HG03103 (cell line): ENCODE data around the gene GLO1.

Experiments
- ATAC-seq: cut with Tn5 transposase; IDR thresholded peaks from one replicate; pipeline ENCODE4 v1.9.1; 2021; ENCODE audit warnings: low read depth; ENCODE audit not compliant: unreplicated experiment

Gene GLO1

GRCh38 chr6:38702558-38703397 lies at the start of gene GLO1:
TSS of gene GLO1 (minus strand) at chr6:38703145. CDS start at chr6:38703054, 91 bp downstream.
- peak; percentile 99 for ATAC-seq

GRCh38 chr6:38750968-38751615 lies 48.1 kb upstream of the GLO1 start:
- ATAC-seq: no peak

- ATAC-seq: no peak
Observed at GRCh38 chr6:38749473-38749872, 46.5 kb upstream of the GLO1 start.

GRCh38 chr6:38739532-38739931 lies 36.6 kb upstream of the GLO1 start:
- ATAC-seq: no peak

- no peak for ATAC-seq
Observed at GRCh38 chr6:38738261-38738660, 35.3 kb upstream of the GLO1 start.

- no peak for ATAC-seq
Observed at GRCh38 chr6:38736951-38737350, 34.0 kb upstream of the GLO1 start.

- no peak for ATAC-seq
Observed at GRCh38 chr6:38730140-38730862, 27.4 kb upstream of the GLO1 start.

- no peak for ATAC-seq
Observed at GRCh38 chr6:38728203-38728602, 25.3 kb upstream of the GLO1 start.

GRCh38 chr6:38725414-38726183 lies 22.7 kb upstream of the GLO1 start:
- ATAC-seq: no peak

GRCh38 chr6:38724343-38724742 lies 21.4 kb upstream of the GLO1 start:
- ATAC-seq: no peak

- ATAC-seq: no peak
Observed at GRCh38 chr6:38723783-38724182, 20.8 kb upstream of the GLO1 start.

GRCh38 chr6:38722727-38723334 lies 19.9 kb upstream of the GLO1 start:
- ATAC-seq: no peak

GRCh38 chr6:38722038-38722437 lies 19.1 kb upstream of the GLO1 start:
- ATAC-seq: no peak

- no peak for ATAC-seq
Observed at GRCh38 chr6:38720295-38720694, 17.4 kb upstream of the GLO1 start.

GRCh38 chr6:38719358-38719757 lies 16.4 kb upstream of the GLO1 start:
- no peak for ATAC-seq

GRCh38 chr6:38716825-38717224 lies 13.9 kb upstream of the GLO1 start:
- ATAC-seq: no peak

GRCh38 chr6:38715016-38715689 lies 12.2 kb upstream of the GLO1 start, which contains the start of gene DNAH8:
TSS of gene DNAH8 (plus strand) at chr6:38715311. CDS start at chr6:38722810, 7,499 bp downstream.
- no peak for ATAC-seq

GRCh38 chr6:38714239-38715015 lies 11.5 kb upstream of the GLO1 start:
- no peak for ATAC-seq

- no peak for ATAC-seq
Observed at GRCh38 chr6:38713812-38714211, 10.9 kb upstream of the GLO1 start.
